ENCODE measurements around the gene CRACR2B. TPM values are rescaled to one million over a fixed set of nuclear protein-coding genes. Genes with fewer than 3 reads are reported as not detected.

Gene CRACR2B
- total RNA-seq, 2 experiments from 2014 or later: 1.8 to 2.3 TPM

GRCh38 chr11:790721-791564 lies 36.8 kb upstream of the CRACR2B start:
- Mint-ChIP-seq H3K27ac (no peak overlapping the region), H3K4me3 (no peak overlapping the region), H3K4me1 (ENCODE audit: low read depth) (peaks cover 8% of the 10 kb centered on the region), H3K27me3 (no peaks in the 10 kb centered on the region), H3K36me3 (peaks cover 15% of the 10 kb centered on the region), H3K9me3 (no peaks in the 10 kb centered on the region)
- POLR2A ChIA-PET: interaction anchor here (1.2 to 1.4 kb wide), 2 partner anchors 15 to 42 kb away, joined by 3 to 4 read pairs; no protein-coding TSS in a partner anchor
- DNase-seq: no peak
- intact Hi-C loops (cut with micrococcal nuclease): loop anchor here (10.0 kb wide), 1 partner anchor 376 kb away; the partner anchor contains the start of gene SIGIRR
- CTCF ChIA-PET: no interaction called here

DNA sequence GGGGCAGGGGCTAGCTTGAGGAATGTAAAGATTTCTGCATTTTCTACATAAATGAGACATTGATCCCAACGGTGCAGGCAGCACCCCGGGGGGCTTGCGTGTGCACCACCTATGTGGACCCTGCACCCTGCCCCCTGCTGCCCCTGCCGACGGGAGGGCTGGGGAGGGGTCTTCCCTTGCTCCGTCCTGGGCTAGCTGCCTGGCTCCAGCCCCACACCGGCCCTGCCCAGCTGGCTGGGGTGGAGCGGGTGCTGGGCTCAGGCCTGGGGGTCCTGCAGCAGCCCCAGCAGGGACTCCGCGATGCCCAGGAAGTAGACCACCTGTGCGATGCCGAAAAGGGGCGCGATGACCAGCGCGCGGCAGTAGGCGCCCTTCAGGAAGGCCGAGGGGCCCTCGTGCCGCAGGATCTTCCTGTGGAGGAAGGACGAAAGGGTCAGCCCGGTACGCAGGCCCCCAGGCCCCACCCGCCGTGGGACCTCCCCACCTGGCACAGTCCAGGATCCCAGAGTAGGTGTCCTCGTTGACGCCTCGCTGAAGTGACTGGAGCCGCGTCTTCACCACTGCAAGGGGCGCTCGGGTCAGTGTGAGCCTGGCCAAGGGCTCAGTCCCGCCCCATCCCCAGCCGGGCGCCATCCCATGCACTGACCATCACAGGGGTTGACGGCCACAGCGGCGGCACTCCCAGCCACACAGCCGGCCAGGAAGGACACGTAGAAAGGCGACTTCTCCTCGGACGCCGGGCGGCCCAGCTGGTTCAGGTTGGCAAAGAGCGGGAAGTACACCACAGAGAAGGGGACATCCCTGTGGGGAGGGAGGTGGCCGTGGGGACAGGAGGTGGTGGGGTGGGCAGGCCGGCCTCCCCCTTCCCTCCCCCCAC lies 35.8 kb upstream of the CRACR2B start:
- H3K4me3 Mint-ChIP-seq: no peak overlapping the region
- intact Hi-C loops (cut with micrococcal nuclease): loop anchor here (10.0 kb wide), 1 partner anchor 377 kb away; the partner anchor contains the start of gene SIGIRR
- H3K36me3 Mint-ChIP-seq: peaks cover 15% of the 10 kb centered on the region
- H3K27me3 Mint-ChIP-seq: no peaks in the 10 kb centered on the region
- ChIA-PET POLR2A (no interaction called here), CTCF (no interaction called here)
- no peak for DNase-seq
- H3K4me1 Mint-ChIP-seq (ENCODE audit: low read depth): peaks cover 14% of the 10 kb centered on the region
- no peak overlapping the region for H3K27ac Mint-ChIP-seq
- H3K9me3 Mint-ChIP-seq: no peaks in the 10 kb centered on the region

DNA sequence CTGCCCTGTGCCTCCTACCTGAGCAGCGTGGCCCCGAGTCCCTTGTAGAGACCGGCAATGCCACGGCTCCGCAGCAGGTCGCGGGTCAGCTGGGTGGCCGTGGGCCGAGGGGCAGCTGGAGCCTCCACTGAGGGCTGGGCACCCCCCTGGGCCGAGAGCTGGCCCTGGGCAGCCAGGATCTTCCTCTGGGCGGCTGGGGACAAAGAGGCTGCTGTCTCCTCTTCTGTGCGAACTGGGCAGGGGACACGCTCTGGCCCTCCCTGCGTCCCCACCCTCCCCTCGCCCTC lies 35.2 kb upstream of the CRACR2B start:
- Mint-ChIP-seq H3K9me3 (no peaks in the 10 kb centered on the region), H3K4me1 (ENCODE audit: low read depth) (peaks cover 15% of the 10 kb centered on the region), H3K36me3 (peaks cover 15% of the 10 kb centered on the region), H3K27ac (no peak overlapping the region), H3K27me3 (no peaks in the 10 kb centered on the region), H3K4me3 (no peak overlapping the region)
- no peak for DNase-seq
- CTCF ChIA-PET: no interaction called here
- POLR2A ChIA-PET: no interaction called here
- intact Hi-C loops (cut with micrococcal nuclease): loop anchor here (10.0 kb wide), 1 partner anchor 378 kb away; the partner anchor contains the start of gene SIGIRR

- Mint-ChIP-seq H3K9me3 (no peaks in the 10 kb centered on the region), H3K4me3 (no peak overlapping the region), H3K4me1 (ENCODE audit: low read depth) (peaks cover 15% of the 10 kb centered on the region), H3K36me3 (peaks cover 15% of the 10 kb centered on the region), H3K27ac (no peak overlapping the region), H3K27me3 (no peaks in the 10 kb centered on the region)
- ChIA-PET CTCF (interaction anchor here (0.6 kb wide), 1 partner anchor 1364 kb away, joined by 5 read pairs; no protein-coding TSS in a partner anchor), POLR2A (no interaction called here)
- no peak for DNase-seq
- intact Hi-C loops (cut with micrococcal nuclease): loop anchor here (10.0 kb wide), 1 partner anchor 378 kb away; the partner anchor contains the start of gene SIGIRR
Observed at GRCh38 chr11:792873-793272, 34.8 kb upstream of the CRACR2B start.

DNA sequence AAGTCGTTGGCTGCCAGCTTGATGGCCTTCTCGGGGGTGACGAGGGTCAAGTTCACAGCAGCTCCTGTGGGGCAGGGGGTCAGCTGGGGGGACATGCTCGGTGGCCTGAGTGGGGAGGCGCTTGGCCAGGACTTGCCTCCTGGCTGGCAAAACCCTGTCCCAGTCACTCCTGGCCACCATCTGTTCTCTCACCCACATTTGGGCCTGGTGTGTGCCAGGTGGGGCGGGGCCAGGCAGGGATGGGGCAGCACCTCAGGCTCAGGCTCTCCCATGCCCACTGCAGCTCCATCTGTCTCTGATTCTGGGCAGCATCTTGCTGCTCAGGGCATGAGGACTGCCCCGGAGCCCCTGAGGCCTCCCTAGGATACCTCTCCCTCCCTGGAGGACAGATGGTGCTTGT lies 34.2 kb upstream of the CRACR2B start:
- H3K27ac Mint-ChIP-seq: no peak overlapping the region
- DNase-seq: no peak
- ChIA-PET CTCF (interaction anchor here (0.6 kb wide), 1 partner anchor 1363 kb away, joined by 5 read pairs; no protein-coding TSS in a partner anchor), POLR2A (no interaction called here)
- intact Hi-C loops (cut with micrococcal nuclease): loop anchor here (10.0 kb wide), 1 partner anchor 379 kb away; the partner anchor contains the start of gene SIGIRR
- H3K27me3 Mint-ChIP-seq: no peaks in the 10 kb centered on the region
- H3K4me1 Mint-ChIP-seq (ENCODE audit: low read depth): peaks cover 15% of the 10 kb centered on the region
- peaks cover 15% of the 10 kb centered on the region for H3K36me3 Mint-ChIP-seq
- H3K4me3 Mint-ChIP-seq: no peak overlapping the region
- no peaks in the 10 kb centered on the region for H3K9me3 Mint-ChIP-seq

DNA sequence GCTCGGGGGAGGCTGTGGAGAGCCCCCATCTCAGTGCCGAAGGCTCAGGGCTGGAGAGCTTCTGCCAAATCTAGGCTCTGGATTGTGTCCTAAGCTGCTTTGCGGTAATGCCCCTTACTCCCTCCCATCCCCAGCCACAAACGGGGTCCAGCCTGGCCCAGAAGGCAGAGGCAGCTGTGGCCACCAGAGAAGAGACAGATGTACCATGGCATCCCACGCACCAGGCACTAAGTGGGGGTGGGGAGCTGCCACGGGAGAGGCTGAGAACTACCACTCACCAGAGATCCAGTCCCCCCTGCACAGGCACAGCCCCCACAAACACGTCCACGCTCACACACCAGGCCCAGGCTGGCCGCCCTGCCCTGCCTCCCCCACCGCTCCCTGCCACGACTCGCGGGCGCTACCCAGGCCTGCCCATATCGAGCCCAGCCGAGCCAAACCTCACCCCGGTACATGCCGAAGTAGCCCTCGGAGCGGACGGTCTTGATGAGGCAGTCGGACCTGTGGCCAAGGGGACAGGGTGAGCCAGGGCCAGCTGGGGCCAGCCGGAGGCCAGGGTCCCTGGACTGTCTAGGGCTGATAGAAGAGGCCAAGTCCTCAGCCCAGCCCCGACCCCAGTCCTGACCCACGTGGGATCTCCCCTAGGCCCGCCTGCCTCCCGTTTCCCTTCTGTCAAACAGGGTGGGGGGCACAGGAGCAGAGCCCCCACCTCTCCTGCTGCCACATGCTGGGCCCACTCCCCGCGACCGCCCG lies 33.5 kb upstream of the CRACR2B start:
- CTCF ChIA-PET: no interaction called here
- Mint-ChIP-seq H3K36me3 (peaks cover 15% of the 10 kb centered on the region), H3K4me1 (ENCODE audit: low read depth) (peaks cover 15% of the 10 kb centered on the region), H3K27me3 (no peaks in the 10 kb centered on the region), H3K27ac (no peak overlapping the region), H3K9me3 (no peaks in the 10 kb centered on the region), H3K4me3 (no peak overlapping the region)
- intact Hi-C loops (cut with micrococcal nuclease): loop anchor here (10.0 kb wide), 1 partner anchor 379 kb away; the partner anchor contains the start of gene SIGIRR
- POLR2A ChIA-PET: no interaction called here
- DNase-seq: no peak

GRCh38 chr11:794766-795633 lies 32.7 kb upstream of the CRACR2B start:
- Mint-ChIP-seq H3K27ac (no peak overlapping the region), H3K36me3 (peaks cover 15% of the 10 kb centered on the region), H3K4me1 (ENCODE audit: low read depth) (peaks cover 15% of the 10 kb centered on the region), H3K27me3 (no peaks in the 10 kb centered on the region), H3K9me3 (no peaks in the 10 kb centered on the region), H3K4me3 (peak overlapping the region; percentile 81)
- DNase-seq: no peak
- CTCF ChIA-PET: interaction anchor here (1.2 kb wide), 1 partner anchor 10 kb away, joined by 6 read pairs; the partner anchor contains the start of gene PIDD1
- intact Hi-C loops (cut with micrococcal nuclease): loop anchor here (5.0 to 10.0 kb wide), 3 partner anchors 178 to 380 kb away; partner anchors contain the start of genes IRF7 and SIGIRR
- POLR2A ChIA-PET: interaction anchor here (1.1 to 2.5 kb wide), 5 partner anchors 11 to 179 kb away, joined by 4 to 14 read pairs (median 6); partner anchors contain the start of genes IRF7, PIDD1 and RPLP2

- ChIA-PET CTCF (interaction anchor here (1.2 to 1.6 kb wide), 2 partner anchors 9 to 19 kb away, joined by 5 to 6 read pairs; partner anchors contain the start of genes GATD1 and PIDD1), POLR2A (interaction anchor here (0.6 to 2.5 kb wide), 7 partner anchors 10 to 515 kb away, joined by 3 to 14 read pairs (median 6); partner anchors contain the start of genes IRF7, PIDD1 and RPLP2)
- DNase-seq: peak; percentile 94
- Mint-ChIP-seq H3K27me3 (no peaks in the 10 kb centered on the region), H3K36me3 (peaks cover 17% of the 10 kb centered on the region), H3K9me3 (no peaks in the 10 kb centered on the region), H3K4me3 (peak overlapping the region; percentile 81), H3K27ac (peak overlapping the region; percentile 76), H3K4me1 (ENCODE audit: low read depth) (peaks cover 15% of the 10 kb centered on the region)
- intact Hi-C loops (cut with micrococcal nuclease): loop anchor here (1.0 to 10.0 kb wide), 8 partner anchors 9 to 381 kb away; partner anchors contain the start of genes GATD1, IRF7, PIDD1 and RPLP2
Observed at GRCh38 chr11:795634-796564, 31.8 kb upstream of the CRACR2B start.

GRCh38 chr11:796565-797295 lies 31.0 kb upstream of the CRACR2B start:
- ChIA-PET CTCF (interaction anchor here (1.0 to 1.6 kb wide), 3 partner anchors 8 to 20 kb away, joined by 4 to 6 read pairs (median 5); partner anchors contain the start of genes GATD1 and PIDD1), POLR2A (interaction anchor here (0.6 to 2.5 kb wide), 8 partner anchors 9 to 515 kb away, joined by 3 to 14 read pairs (median 5); partner anchors contain the start of genes IRF7, PIDD1 and RPLP2)
- Mint-ChIP-seq H3K36me3 (peaks cover 15% of the 10 kb centered on the region), H3K4me3 (peak overlapping the region; percentile 81), H3K9me3 (no peaks in the 10 kb centered on the region), H3K27ac (peak overlapping the region; percentile 76), H3K27me3 (no peaks in the 10 kb centered on the region), H3K4me1 (ENCODE audit: low read depth) (peaks cover 15% of the 10 kb centered on the region)
- intact Hi-C loops (cut with micrococcal nuclease): loop anchor here (1.0 to 10.0 kb wide), 9 partner anchors 9 to 382 kb away; partner anchors contain the start of genes GATD1, IRF7, PIDD1 and RPLP2
- no peak for DNase-seq
